Cardiac fibroblast (primary cell): ENCODE measurements around the gene ZBED4.
A peak's percentile ranks its signal among the peaks of the same experiment; 100 is the strongest.

ENCODE experiments used
- DNase-seq, 2 donors: peaks; one replicate each; pipeline versions ENCODE4 v3.0.0 to v3.0.0-alpha.2; 2010; ENCODE audit warnings: low read depth in 2 of 2
- H3K4me3 ChIP-seq, 2 donors: replicated peaks in 1 of 2; 1 replicate in 1 of 2; 2 replicates in 1 of 2; pipeline ENCODE4 v1.5.1; 2011; ENCODE audit warnings: low read depth in 2 of 2, low read length in 2 of 2, mild to moderate bottlenecking in 2 of 2, moderate library complexity in 1 of 2
- TF ChIP-seq, protein P1 (sequence below): IDR thresholded peaks from one replicate; pipeline ENCODE4 v1.5.1; 2011; ENCODE audit warnings: low read depth, mild to moderate bottlenecking, low read length, inconsistent platforms

The ZBED4 gene

DNA sequence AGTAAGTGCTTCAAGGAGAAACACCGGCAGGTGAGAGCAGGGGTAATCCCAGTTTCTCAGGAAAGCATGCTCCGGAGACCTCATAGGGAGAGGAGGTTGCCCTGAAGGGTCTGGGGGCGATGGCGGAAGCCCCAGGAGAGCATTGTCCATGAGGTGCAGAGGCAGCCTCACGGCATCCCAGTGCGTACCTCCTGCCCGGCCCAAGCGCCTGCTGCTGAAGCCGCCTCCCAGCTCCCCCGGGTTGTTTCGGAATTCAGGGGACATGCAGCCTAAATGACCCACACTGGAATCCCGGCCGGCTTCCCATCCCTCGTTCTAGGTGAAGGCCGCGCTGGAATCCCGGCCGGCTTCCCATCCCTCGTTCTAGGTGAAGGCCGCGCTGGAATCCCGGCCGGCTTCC lies 2.7 kb downstream of the ZBED4 start:
- no peak for DNase-seq
- TF ChIP-seq, protein P1, sequence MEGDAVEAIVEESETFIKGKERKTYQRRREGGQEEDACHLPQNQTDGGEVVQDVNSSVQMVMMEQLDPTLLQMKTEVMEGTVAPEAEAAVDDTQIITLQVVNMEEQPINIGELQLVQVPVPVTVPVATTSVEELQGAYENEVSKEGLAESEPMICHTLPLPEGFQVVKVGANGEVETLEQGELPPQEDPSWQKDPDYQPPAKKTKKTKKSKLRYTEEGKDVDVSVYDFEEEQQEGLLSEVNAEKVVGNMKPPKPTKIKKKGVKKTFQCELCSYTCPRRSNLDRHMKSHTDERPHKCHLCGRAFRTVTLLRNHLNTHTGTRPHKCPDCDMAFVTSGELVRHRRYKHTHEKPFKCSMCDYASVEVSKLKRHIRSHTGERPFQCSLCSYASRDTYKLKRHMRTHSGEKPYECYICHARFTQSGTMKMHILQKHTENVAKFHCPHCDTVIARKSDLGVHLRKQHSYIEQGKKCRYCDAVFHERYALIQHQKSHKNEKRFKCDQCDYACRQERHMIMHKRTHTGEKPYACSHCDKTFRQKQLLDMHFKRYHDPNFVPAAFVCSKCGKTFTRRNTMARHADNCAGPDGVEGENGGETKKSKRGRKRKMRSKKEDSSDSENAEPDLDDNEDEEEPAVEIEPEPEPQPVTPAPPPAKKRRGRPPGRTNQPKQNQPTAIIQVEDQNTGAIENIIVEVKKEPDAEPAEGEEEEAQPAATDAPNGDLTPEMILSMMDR = no peak
- H3K4me3 ChIP-seq = no peak overlapping the region

GRCh38 chr22:49856766-49857618 lies 3.3 kb downstream of the ZBED4 start:
- H3K4me3 ChIP-seq = no peak overlapping the region
- no peak for DNase-seq
- TF ChIP-seq, protein P1 = no peak

GRCh38 chr22:49858827-49859226 lies 5.2 kb downstream of the ZBED4 start:
- TF ChIP-seq, protein P1 = no peak
- DNase-seq = no peak

GRCh38 chr22:49861642-49862495 lies 8.2 kb downstream of the ZBED4 start:
- DNase-seq = no peak
- TF ChIP-seq, protein P1 = no peak
- no peak overlapping the region for H3K4me3 ChIP-seq

More at GRCh38 chr22:49858827-49859226, 5.2 kb downstream of the ZBED4 start:
- no peak overlapping the region for H3K4me3 ChIP-seq

- H3K4me3 ChIP-seq = no peak overlapping the region
- TF ChIP-seq, protein P1 = no peak
- peak in 1 of 2 donors; percentile 47 for DNase-seq
Observed at GRCh38 chr22:49862496-49862776, 8.8 kb downstream of the ZBED4 start.

DNA sequence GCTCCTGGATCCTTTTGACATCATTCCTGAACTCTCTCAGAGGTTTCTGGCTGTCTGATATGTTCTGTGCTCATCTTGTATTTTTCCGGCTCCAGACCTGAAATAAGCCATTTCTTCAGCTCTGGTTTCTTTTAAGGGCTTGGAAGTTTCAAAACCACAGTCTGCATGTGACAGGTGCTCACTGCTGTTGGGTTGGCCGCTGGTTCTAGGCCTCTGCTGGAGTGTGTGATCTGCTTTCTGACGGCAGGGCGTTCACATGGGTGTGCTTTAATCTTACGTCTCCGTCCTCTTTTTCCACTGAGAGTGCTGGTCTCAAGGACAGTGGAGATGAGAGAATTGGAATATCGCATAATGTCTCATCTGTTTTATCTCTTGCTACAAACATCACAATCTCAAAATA lies 10.3 kb downstream of the ZBED4 start:
- DNase-seq = no peak
- H3K4me3 ChIP-seq = no peak overlapping the region
- TF ChIP-seq, protein P1 = no peak
